K562 (cell line): Measurements from ENCODE around the gene PRDM11.

ENCODE experiments used
- AFF4 ChIP-seq: sonication (generic); formaldehyde crosslinking; IDR thresholded peaks from 2 replicates; pipeline ENCODE4 v1.8.0; 2023; ENCODE audit warnings: mild to moderate bottlenecking, missing genetic modification reagents
- ARID2 ChIP-seq: fragments of 450-650 bp; IDR thresholded peaks from 2 replicates; pipeline ENCODE4 v1.6.1; 2017; ENCODE audit warnings: antibody characterized with exemption, mild to moderate bottlenecking
- ATF1 ChIP-seq, 2 experiments: fragments of 450-650 bp in 1 of 2; IDR thresholded peaks; 2 replicates each; pipeline ENCODE4 v1.6.1; 2016; ENCODE audit warnings: missing compliant biosample characterization in 1 of 2, missing genetic modification characterization in 1 of 2
- ATF3 ChIP-seq, 2 experiments: fragments of 450-650 bp in 1 of 2; sonication (generic) in 1 of 2; formaldehyde crosslinking in 1 of 2; IDR thresholded peaks in 1 of 2; conservative IDR thresholded peaks in 1 of 2; 2 replicates each; pipeline versions ENCODE4 v1.6.1 to v1.8.1; 2016 to 2023; ENCODE audit warnings: mild to moderate bottlenecking in 2 of 2, moderate library complexity in 2 of 2, inconsistent platforms in 1 of 2, missing genetic modification reagents in 1 of 2
- NFATC3 ChIP-seq: fragments of 450-650 bp; IDR thresholded peaks from 2 replicates; pipeline ENCODE4 v1.6.1; 2017; ENCODE audit warnings: mild to moderate bottlenecking
- SIN3A ChIP-seq, 2 experiments: fragments of 150-350 bp in 1 of 2; IDR thresholded peaks; 2 replicates each; pipeline ENCODE4 v1.6.1; 2011 to 2016; ENCODE audit warnings: borderline replicate concordance in 2 of 2, low read depth in 2 of 2, low read length in 2 of 2, mild to moderate bottlenecking in 2 of 2, moderate library complexity in 2 of 2; ENCODE audit not compliant: control insufficient read depth in 1 of 2
- ZBTB7A ChIP-seq: IDR thresholded peaks from 2 replicates; pipeline ENCODE4 v1.6.1; 2011; ENCODE audit warnings: low read depth, mild to moderate bottlenecking, low read length, moderate library complexity, borderline replicate concordance; ENCODE audit not compliant: control insufficient read depth
- TF ChIP-seq, protein P1 (sequence below): fragments of 450-650 bp; IDR thresholded peaks from 2 replicates; pipeline ENCODE4 v1.6.1; 2017; ENCODE audit warnings: mild to moderate bottlenecking, moderate library complexity
- TF ChIP-seq, protein P2 (sequence below), 2 experiments: fragments of 450-650 bp; formaldehyde crosslinking in 1 of 2; IDR thresholded peaks; 2 replicates each; pipeline versions ENCODE4 v1.4.0 to v1.6.1; 2014 to 2020; ENCODE audit warnings: mild to moderate bottlenecking in 2 of 2, borderline replicate concordance in 1 of 2, low read depth in 1 of 2
- TF ChIP-seq, protein P3 (sequence below), 3 experiments: IDR thresholded peaks in 2 of 3; conservative IDR thresholded peaks in 1 of 3; 2 replicates each; pipeline ENCODE4 v1.5.1; 2011 to 2012; ENCODE audit warnings: low read length in 3 of 3, mild to moderate bottlenecking in 3 of 3, control low read depth in 2 of 3, improper control_type of control experiment in 1 of 3, inconsistent platforms in 1 of 3, low read depth in 1 of 3, mixed read lengths in 1 of 3, moderate library complexity in 1 of 3; ENCODE audit not compliant: insufficient read depth in 2 of 3
- TF ChIP-seq, protein P4 (sequence below): fragments of 250-450 bp; sonication (Bioruptor Pico); IDR thresholded peaks from 2 replicates; pipeline ENCODE4 v1.5.0; 2020; ENCODE audit warnings: mild to moderate bottlenecking
- TF ChIP-seq, protein P5 (sequence below): fragments of 250-450 bp; sonication (Bioruptor Pico); IDR thresholded peaks from 2 replicates; pipeline ENCODE4 v1.8.0; 2022; ENCODE audit warnings: inconsistent platforms, mild to moderate bottlenecking, moderate library complexity, borderline replicate concordance

GRCh38 chr11:45171550-45171949 is 25.1 kb downstream of the PRDM11 start:
- TF ChIP-seq NFATC3, result no peak
- TF ChIP-seq, protein P1, sequence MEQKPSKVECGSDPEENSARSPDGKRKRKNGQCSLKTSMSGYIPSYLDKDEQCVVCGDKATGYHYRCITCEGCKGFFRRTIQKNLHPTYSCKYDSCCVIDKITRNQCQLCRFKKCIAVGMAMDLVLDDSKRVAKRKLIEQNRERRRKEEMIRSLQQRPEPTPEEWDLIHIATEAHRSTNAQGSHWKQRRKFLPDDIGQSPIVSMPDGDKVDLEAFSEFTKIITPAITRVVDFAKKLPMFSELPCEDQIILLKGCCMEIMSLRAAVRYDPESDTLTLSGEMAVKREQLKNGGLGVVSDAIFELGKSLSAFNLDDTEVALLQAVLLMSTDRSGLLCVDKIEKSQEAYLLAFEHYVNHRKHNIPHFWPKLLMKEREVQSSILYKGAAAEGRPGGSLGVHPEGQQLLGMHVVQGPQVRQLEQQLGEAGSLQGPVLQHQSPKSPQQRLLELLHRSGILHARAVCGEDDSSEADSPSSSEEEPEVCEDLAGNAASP, result no peak
- TF ChIP-seq ARID2, result no peak
- no peak for TF ChIP-seq SIN3A (IDR thresholded peaks at IDR 0.05; ENCODE audit: borderline replicate concordance in 2 of 2, control insufficient read depth in 1 of 2, low read depth in 2 of 2, low read length in 2 of 2)
- TF ChIP-seq ATF1 (CRISPR knock-in tag; IDR thresholded peaks at IDR 0.05), result no peak
- TF ChIP-seq ATF1 (tag; IDR thresholded peaks at IDR 0.05), result no peak
- TF ChIP-seq ZBTB7A, result no peak
- TF ChIP-seq, protein P2, sequence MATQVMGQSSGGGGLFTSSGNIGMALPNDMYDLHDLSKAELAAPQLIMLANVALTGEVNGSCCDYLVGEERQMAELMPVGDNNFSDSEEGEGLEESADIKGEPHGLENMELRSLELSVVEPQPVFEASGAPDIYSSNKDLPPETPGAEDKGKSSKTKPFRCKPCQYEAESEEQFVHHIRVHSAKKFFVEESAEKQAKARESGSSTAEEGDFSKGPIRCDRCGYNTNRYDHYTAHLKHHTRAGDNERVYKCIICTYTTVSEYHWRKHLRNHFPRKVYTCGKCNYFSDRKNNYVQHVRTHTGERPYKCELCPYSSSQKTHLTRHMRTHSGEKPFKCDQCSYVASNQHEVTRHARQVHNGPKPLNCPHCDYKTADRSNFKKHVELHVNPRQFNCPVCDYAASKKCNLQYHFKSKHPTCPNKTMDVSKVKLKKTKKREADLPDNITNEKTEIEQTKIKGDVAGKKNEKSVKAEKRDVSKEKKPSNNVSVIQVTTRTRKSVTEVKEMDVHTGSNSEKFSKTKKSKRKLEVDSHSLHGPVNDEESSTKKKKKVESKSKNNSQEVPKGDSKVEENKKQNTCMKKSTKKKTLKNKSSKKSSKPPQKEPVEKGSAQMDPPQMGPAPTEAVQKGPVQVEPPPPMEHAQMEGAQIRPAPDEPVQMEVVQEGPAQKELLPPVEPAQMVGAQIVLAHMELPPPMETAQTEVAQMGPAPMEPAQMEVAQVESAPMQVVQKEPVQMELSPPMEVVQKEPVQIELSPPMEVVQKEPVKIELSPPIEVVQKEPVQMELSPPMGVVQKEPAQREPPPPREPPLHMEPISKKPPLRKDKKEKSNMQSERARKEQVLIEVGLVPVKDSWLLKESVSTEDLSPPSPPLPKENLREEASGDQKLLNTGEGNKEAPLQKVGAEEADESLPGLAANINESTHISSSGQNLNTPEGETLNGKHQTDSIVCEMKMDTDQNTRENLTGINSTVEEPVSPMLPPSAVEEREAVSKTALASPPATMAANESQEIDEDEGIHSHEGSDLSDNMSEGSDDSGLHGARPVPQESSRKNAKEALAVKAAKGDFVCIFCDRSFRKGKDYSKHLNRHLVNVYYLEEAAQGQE (IDR thresholded peaks at IDR 0.05; ENCODE audit: borderline replicate concordance), result no peak
- TF ChIP-seq, protein P2 (CRISPR knock-in tag; IDR thresholded peaks at IDR 0.05; ENCODE audit: low read depth), result no peak
- TF ChIP-seq, protein P3, sequence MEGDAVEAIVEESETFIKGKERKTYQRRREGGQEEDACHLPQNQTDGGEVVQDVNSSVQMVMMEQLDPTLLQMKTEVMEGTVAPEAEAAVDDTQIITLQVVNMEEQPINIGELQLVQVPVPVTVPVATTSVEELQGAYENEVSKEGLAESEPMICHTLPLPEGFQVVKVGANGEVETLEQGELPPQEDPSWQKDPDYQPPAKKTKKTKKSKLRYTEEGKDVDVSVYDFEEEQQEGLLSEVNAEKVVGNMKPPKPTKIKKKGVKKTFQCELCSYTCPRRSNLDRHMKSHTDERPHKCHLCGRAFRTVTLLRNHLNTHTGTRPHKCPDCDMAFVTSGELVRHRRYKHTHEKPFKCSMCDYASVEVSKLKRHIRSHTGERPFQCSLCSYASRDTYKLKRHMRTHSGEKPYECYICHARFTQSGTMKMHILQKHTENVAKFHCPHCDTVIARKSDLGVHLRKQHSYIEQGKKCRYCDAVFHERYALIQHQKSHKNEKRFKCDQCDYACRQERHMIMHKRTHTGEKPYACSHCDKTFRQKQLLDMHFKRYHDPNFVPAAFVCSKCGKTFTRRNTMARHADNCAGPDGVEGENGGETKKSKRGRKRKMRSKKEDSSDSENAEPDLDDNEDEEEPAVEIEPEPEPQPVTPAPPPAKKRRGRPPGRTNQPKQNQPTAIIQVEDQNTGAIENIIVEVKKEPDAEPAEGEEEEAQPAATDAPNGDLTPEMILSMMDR (IDR thresholded peaks at IDR 0.05 in 2 of 3, conservative IDR thresholded peaks at IDR 0.05 in 1 of 3; ENCODE audit: insufficient read depth in 2 of 3, low read depth in 1 of 3, low read length in 3 of 3), result no peak
- no peak for TF ChIP-seq ATF3 (IDR thresholded peaks at IDR 0.05)
- TF ChIP-seq ATF3 (CRISPR knock-in tag; conservative IDR thresholded peaks at IDR 0.05), result no peak
- TF ChIP-seq, protein P4, sequence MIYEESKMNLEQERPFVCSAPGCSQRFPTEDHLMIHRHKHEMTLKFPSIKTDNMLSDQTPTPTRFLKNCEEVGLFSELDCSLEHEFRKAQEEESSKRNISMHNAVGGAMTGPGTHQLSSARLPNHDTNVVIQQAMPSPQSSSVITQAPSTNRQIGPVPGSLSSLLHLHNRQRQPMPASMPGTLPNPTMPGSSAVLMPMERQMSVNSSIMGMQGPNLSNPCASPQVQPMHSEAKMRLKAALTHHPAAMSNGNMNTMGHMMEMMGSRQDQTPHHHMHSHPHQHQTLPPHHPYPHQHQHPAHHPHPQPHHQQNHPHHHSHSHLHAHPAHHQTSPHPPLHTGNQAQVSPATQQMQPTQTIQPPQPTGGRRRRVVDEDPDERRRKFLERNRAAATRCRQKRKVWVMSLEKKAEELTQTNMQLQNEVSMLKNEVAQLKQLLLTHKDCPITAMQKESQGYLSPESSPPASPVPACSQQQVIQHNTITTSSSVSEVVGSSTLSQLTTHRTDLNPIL (CRISPR knock-in tag), result no peak
- TF ChIP-seq AFF4 (CRISPR knock-in tag), result no peak
- TF ChIP-seq, protein P5, sequence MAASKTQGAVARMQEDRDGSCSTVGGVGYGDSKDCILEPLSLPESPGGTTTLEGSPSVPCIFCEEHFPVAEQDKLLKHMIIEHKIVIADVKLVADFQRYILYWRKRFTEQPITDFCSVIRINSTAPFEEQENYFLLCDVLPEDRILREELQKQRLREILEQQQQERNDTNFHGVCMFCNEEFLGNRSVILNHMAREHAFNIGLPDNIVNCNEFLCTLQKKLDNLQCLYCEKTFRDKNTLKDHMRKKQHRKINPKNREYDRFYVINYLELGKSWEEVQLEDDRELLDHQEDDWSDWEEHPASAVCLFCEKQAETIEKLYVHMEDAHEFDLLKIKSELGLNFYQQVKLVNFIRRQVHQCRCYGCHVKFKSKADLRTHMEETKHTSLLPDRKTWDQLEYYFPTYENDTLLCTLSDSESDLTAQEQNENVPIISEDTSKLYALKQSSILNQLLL, result no peak
